K562 (cell line): ENCODE data around the gene FAM151A. TPM values are rescaled to one million over a fixed set of nuclear protein-coding genes. Genes with fewer than 3 reads are reported as not detected.

ENCODE experiments used
- ATAC-seq: fragments of 200-7000 bp; cut with Tn5 transposase; 3 replicates; pipeline ENCODE4 v1.9.1; 2020; ENCODE audit warnings: moderate library complexity
- BruUV-seq: library from RNA; stranded (reverse); fragments of 400-500 nt; replicated peaks from 2 replicates; lab custom pipeline; 2021; lab: Mats Ljungman, UMichigan
- CTCF ChIA-PET: fragments of 300-600 bp; formaldehyde crosslinking; extraction: SDS; loops from one replicate; lab custom pipeline; 2021; ENCODE audit warnings: low intra/inter-chr PET ratio; lab: Yijun Ruan, JAX
- POLR2A ChIA-PET: fragments of 300-600, 350-650 bp; sonication (Branson Sonifier 250); formaldehyde crosslinking; extraction: SDS; loops from one replicate; lab custom pipeline; 2021; ENCODE audit warnings: antibody characterized with exemption, inconsistent platforms; lab: Yijun Ruan, JAX
- DNase-seq, 4 experiments: peaks; one replicate each; pipeline versions ENCODE4 v3.0.0 to v3.0.0-alpha.2; 2011 to 2018; ENCODE audit warnings: low spot score in 3 of 4, mixed read lengths in 3 of 4; ENCODE audit errors: extremely low read depth in 1 of 4
- FAIRE-seq: peaks from 2 replicates; lab custom pipeline; 2011; peaks lifted over from hg19 to GRCh38; lab: Jason Lieb, UNC
- H2AFZ ChIP-seq: 2 replicates; pipeline ENCODE4 v1.6.0; 2011; ENCODE audit warnings: low read depth, low read length, control low read depth, inconsistent platforms
- H3K27ac ChIP-seq: fragments of 200-600 bp; 3 replicates; pipeline ENCODE4 v1.8.0; 2011; ENCODE audit warnings: low read depth, mild to moderate bottlenecking, control low read depth, inconsistent platforms, low read length, moderate library complexity, mixed read lengths; ENCODE audit errors: extremely low read depth
- H3K27me3 ChIP-seq, 2 experiments: fragments of 300-600 bp in 1 of 2; 2 replicates in 1 of 2; 3 replicates in 1 of 2; pipeline versions ENCODE4 v1.6.0 to v1.8.0; 2011; ENCODE audit warnings: inconsistent platforms in 2 of 2, low read length in 2 of 2, mild to moderate bottlenecking in 1 of 2, mixed read lengths in 1 of 2, moderate library complexity in 1 of 2; ENCODE audit not compliant: control insufficient read depth in 2 of 2, insufficient read depth in 2 of 2
- H3K36me3 ChIP-seq: fragments of 300-600 bp; 3 replicates; pipeline ENCODE4 v1.8.0; 2011; ENCODE audit warnings: mild to moderate bottlenecking, low read length, inconsistent platforms; ENCODE audit not compliant: control insufficient read depth, insufficient read depth
- H3K4me1 ChIP-seq, 2 experiments: fragments of 200-600 bp in 1 of 2; replicated peaks in 1 of 2; 2 replicates in 1 of 2; 3 replicates in 1 of 2; pipeline versions ENCODE4 v1.5.1 to v1.8.0; 2011; ENCODE audit warnings: inconsistent platforms in 2 of 2, low read length in 2 of 2, mild to moderate bottlenecking in 1 of 2, mixed read lengths in 1 of 2, moderate library complexity in 1 of 2; ENCODE audit not compliant: control insufficient read depth in 2 of 2, insufficient read depth in 2 of 2
- H3K4me2 ChIP-seq: 2 replicates; pipeline ENCODE4 v1.6.1; 2011; ENCODE audit warnings: low read length, control low read depth, inconsistent platforms, mixed read lengths; ENCODE audit not compliant: insufficient read depth
- H3K4me3 ChIP-seq: fragments of 200-600 bp; sonication (generic), shearing (Covaris generic); 2 replicates; pipeline ENCODE4 v1.5.1; 2016; ENCODE audit warnings: control low read depth, inconsistent platforms
- H3K79me2 ChIP-seq: fragments of 200-600 bp; 3 replicates; pipeline ENCODE4 v1.8.0; 2011; ENCODE audit warnings: low read length, inconsistent platforms; ENCODE audit not compliant: control insufficient read depth, insufficient read depth
- H3K9ac ChIP-seq, 2 experiments: 2 replicates each; pipeline versions ENCODE4 v1.6.0 to v1.6.1; 2011; ENCODE audit warnings: low read depth in 2 of 2, low read length in 2 of 2, control low read depth in 1 of 2, inconsistent platforms in 1 of 2, mild to moderate bottlenecking in 1 of 2, mixed read lengths in 1 of 2; ENCODE audit not compliant: insufficient read depth in 1 of 2
- H3K9me1 ChIP-seq: one replicate; pipeline ENCODE4 v1.6.0; 2011; ENCODE audit warnings: inconsistent platforms, mild to moderate bottlenecking, low read length, moderate library complexity; ENCODE audit not compliant: control insufficient read depth, insufficient read depth
- H3K9me3 ChIP-seq: replicated peaks from 2 replicates; pipeline ENCODE4 v1.5.1; 2011; ENCODE audit warnings: low read depth, low read length, inconsistent platforms; ENCODE audit not compliant: control insufficient read depth, insufficient read depth
- H4K20me1 ChIP-seq: replicated peaks from 2 replicates; pipeline ENCODE4 v1.6.1; 2011; ENCODE audit warnings: low read length, inconsistent platforms, mixed read lengths; ENCODE audit not compliant: control insufficient read depth, insufficient read depth
- EP300 ChIP-seq: IDR thresholded peaks from 2 replicates; pipeline ENCODE4 v1.6.1; 2012; ENCODE audit warnings: low read length, improper control_type of control experiment
- FOS ChIP-seq: IDR thresholded peaks from 3 replicates; pipeline ENCODE4 v1.6.1; 2011; ENCODE audit not compliant: insufficient read length; ENCODE audit errors: extremely low read depth
- NCOA4 ChIP-seq: fragments of 450-650 bp; IDR thresholded peaks from 2 replicates; pipeline ENCODE4 v1.6.1; 2018; ENCODE audit warnings: mild to moderate bottlenecking; ENCODE audit not compliant: partially characterized antibody
- TAL1 ChIP-seq: fragments of 450-650 bp; IDR thresholded peaks from 2 replicates; pipeline ENCODE4 v1.6.1; 2016; ENCODE audit warnings: mild to moderate bottlenecking
- WGBS: fragments of 100-300 bp; shearing (Covaris generic); methylation state at CpG from one replicate; pipeline ENCODE4 v1.1.6; 2016; ENCODE audit warnings: low coverage, mixed read lengths; ENCODE audit not compliant: insufficient coverage; ENCODE audit errors: missing lambda C conversion rate; 5-methylcytosine and 5-hydroxymethylcytosine counted together
- in situ Hi-C: fragments of 300-500 bp; cut with MboI; formaldehyde crosslinking; loops from 4 replicates; pipeline ENCODE4 v1.15.0; 2018; ENCODE audit warnings: inconsistent platforms, mixed read lengths
- intact Hi-C: fragments of 100-400 bp; cut with micrococcal nuclease; formaldehyde crosslinking; loops from 2 replicates; pipeline ENCODE4 v1.14.2; 2022
- polyA plus RNA-seq, 8 experiments: library from polyadenylated mRNA; depleted of rRNA in 4 of 8; stranded (reverse) in 5 of 8; unstranded in 3 of 8; fragments of >200 nt; fragmentation: Nextera tagmentation in 2 of 8; fragmentation: Illumina TruSeq in 1 of 8; extraction: Ambion mirVana in 2 of 8; extraction: Trizol in 1 of 8; gene quantifications; 2 replicates each; pipeline versions ENCODE4 v1.2.1 to v1.2.3, GENCODE V29; 2011 to 2014; ENCODE audit warnings: inconsistent platforms in 1 of 8, missing spikeins in 1 of 8
- total RNA-seq, 7 experiments: library from RNA; depleted of rRNA in 6 of 7; stranded (reverse); fragments of >200 nt in 6 of 7; fragmentation: Illumina TruSeq in 2 of 7; extraction: Trizol in 2 of 7; gene quantifications; 2 replicates each; pipeline versions ENCODE4 v1.2.1 to v1.2.3, GENCODE V29; 2011 to 2021; ENCODE audit warnings: low replicate concordance in 1 of 7
- TF ChIP-seq, protein P1 (sequence below): fragments of 200-800 bp; sonication (Bioruptor generic); IDR thresholded peaks from 2 replicates; pipeline ENCODE4 v1.6.1; 2017; ENCODE audit warnings: missing genetic modification characterization, missing compliant biosample characterization
- TF ChIP-seq, protein P2 (sequence below): fragments of 200-800 bp; sonication (Bioruptor generic); IDR thresholded peaks from 2 replicates; pipeline ENCODE4 v1.6.1; 2016; ENCODE audit warnings: missing genetic modification characterization, missing compliant biosample characterization
- TF ChIP-seq, protein P3 (sequence below): sonication (generic); formaldehyde crosslinking; IDR thresholded peaks from 2 replicates; pipeline ENCODE4 v1.5.0; 2020; ENCODE audit warnings: missing genetic modification reagents
- TF ChIP-seq, protein P4 (sequence below): fragments of 450-650 bp; formaldehyde crosslinking; IDR thresholded peaks from 2 replicates; pipeline ENCODE4 v1.4.0; 2020; ENCODE audit warnings: mild to moderate bottlenecking, moderate library complexity

Gene FAM151A
- total and polyA plus RNA-seq, 9 of the 15 experiments (the other 6 are each of a cell fraction or from before 2014, with no cell fraction given): not detected

DNA sequence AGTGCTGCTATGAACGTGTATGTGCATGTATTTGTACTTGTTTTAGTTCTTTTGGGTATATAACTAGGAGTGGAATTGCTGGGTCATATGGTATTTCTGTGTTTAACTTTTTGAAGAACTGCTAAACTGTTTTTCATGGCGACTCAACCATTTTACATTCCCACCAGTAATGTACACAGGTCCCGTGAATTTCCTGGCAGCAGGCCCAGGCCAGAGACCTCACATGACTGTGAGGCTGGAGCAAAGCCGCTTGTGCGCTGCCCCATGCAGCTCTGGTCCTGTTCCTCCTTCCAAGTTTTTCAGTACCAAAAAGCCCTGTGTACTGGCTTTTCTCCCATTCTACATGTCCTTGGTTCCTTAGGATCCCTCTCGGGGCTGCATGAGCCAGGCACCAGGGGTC, 45.7 kb downstream of the FAM151A start:
- ChIA-PET CTCF (no interaction called here), POLR2A (interaction anchor here (0.6 to 2.5 kb wide), 4 partner anchors 12 to 220 kb away, joined by 3 to 10 read pairs (median 6); no protein-coding TSS in a partner anchor)
- H3K36me3 ChIP-seq: no peaks in the 10 kb centered on the region
- peak overlapping the region; percentile 3; the same call in 1 of the 2 replicates for H2AFZ ChIP-seq
- H3K9me1 ChIP-seq: no peaks in the 10 kb centered on the region
- DNase-seq (peak in 1 of 4 experiments; percentile 70), FAIRE-seq (peak; percentile 37), ATAC-seq (0 out of 3 replicates have a peak, but pooled peaks have one; percentile 24)
- BruUV-seq: no TSS peak
- H3K79me2 ChIP-seq: no peaks in the 10 kb centered on the region
- no peak overlapping the region for H3K27ac ChIP-seq
- H3K4me2 ChIP-seq: no peak overlapping the region
- 2% methylated on average over 6 of the region's 6 CpGs for WGBS
- intact Hi-C loops (no loop called here), in situ Hi-C loops (no loop called here)
- H3K9ac ChIP-seq: peak overlapping the region in 1 of 2 experiments; percentile 46; a peak in 1 of 4 replicates
- no peaks in the 10 kb centered on the region for H3K9me3 ChIP-seq
- H3K27me3 ChIP-seq: peaks cover 2 to 38% of the 10 kb centered on the region in 2 experiments; a peak in 3 of 5 replicates
- peaks cover 8 to 12% of the 10 kb centered on the region in 2 experiments; a peak in 4 of 5 replicates for H3K4me1 ChIP-seq
- no peaks in the 10 kb centered on the region for H4K20me1 ChIP-seq
- H3K4me3 ChIP-seq: no peak overlapping the region
- TF ChIP-seq, protein P1, sequence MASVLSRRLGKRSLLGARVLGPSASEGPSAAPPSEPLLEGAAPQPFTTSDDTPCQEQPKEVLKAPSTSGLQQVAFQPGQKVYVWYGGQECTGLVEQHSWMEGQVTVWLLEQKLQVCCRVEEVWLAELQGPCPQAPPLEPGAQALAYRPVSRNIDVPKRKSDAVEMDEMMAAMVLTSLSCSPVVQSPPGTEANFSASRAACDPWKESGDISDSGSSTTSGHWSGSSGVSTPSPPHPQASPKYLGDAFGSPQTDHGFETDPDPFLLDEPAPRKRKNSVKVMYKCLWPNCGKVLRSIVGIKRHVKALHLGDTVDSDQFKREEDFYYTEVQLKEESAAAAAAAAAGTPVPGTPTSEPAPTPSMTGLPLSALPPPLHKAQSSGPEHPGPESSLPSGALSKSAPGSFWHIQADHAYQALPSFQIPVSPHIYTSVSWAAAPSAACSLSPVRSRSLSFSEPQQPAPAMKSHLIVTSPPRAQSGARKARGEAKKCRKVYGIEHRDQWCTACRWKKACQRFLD (CRISPR knock-in tag): peak; percentile 54; the same call in 1 of the 2 replicates
- TF ChIP-seq, protein P2, sequence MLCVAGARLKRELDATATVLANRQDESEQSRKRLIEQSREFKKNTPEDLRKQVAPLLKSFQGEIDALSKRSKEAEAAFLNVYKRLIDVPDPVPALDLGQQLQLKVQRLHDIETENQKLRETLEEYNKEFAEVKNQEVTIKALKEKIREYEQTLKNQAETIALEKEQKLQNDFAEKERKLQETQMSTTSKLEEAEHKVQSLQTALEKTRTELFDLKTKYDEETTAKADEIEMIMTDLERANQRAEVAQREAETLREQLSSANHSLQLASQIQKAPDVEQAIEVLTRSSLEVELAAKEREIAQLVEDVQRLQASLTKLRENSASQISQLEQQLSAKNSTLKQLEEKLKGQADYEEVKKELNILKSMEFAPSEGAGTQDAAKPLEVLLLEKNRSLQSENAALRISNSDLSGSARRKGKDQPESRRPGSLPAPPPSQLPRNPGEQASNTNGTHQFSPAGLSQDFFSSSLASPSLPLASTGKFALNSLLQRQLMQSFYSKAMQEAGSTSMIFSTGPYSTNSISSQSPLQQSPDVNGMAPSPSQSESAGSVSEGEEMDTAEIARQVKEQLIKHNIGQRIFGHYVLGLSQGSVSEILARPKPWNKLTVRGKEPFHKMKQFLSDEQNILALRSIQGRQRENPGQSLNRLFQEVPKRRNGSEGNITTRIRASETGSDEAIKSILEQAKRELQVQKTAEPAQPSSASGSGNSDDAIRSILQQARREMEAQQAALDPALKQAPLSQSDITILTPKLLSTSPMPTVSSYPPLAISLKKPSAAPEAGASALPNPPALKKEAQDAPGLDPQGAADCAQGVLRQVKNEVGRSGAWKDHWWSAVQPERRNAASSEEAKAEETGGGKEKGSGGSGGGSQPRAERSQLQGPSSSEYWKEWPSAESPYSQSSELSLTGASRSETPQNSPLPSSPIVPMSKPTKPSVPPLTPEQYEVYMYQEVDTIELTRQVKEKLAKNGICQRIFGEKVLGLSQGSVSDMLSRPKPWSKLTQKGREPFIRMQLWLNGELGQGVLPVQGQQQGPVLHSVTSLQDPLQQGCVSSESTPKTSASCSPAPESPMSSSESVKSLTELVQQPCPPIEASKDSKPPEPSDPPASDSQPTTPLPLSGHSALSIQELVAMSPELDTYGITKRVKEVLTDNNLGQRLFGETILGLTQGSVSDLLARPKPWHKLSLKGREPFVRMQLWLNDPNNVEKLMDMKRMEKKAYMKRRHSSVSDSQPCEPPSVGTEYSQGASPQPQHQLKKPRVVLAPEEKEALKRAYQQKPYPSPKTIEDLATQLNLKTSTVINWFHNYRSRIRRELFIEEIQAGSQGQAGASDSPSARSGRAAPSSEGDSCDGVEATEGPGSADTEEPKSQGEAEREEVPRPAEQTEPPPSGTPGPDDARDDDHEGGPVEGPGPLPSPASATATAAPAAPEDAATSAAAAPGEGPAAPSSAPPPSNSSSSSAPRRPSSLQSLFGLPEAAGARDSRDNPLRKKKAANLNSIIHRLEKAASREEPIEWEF (CRISPR knock-in tag): no peak
- TF ChIP-seq NCOA4 (no peak), FOS (no peak), EP300 (peak; percentile 16; the same call in 1 of the 2 replicates), TAL1 (no peak)
- TF ChIP-seq, protein P3, sequence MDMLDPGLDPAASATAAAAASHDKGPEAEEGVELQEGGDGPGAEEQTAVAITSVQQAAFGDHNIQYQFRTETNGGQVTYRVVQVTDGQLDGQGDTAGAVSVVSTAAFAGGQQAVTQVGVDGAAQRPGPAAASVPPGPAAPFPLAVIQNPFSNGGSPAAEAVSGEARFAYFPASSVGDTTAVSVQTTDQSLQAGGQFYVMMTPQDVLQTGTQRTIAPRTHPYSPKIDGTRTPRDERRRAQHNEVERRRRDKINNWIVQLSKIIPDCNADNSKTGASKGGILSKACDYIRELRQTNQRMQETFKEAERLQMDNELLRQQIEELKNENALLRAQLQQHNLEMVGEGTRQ (CRISPR knock-in tag): no peak
- TF ChIP-seq, protein P4, sequence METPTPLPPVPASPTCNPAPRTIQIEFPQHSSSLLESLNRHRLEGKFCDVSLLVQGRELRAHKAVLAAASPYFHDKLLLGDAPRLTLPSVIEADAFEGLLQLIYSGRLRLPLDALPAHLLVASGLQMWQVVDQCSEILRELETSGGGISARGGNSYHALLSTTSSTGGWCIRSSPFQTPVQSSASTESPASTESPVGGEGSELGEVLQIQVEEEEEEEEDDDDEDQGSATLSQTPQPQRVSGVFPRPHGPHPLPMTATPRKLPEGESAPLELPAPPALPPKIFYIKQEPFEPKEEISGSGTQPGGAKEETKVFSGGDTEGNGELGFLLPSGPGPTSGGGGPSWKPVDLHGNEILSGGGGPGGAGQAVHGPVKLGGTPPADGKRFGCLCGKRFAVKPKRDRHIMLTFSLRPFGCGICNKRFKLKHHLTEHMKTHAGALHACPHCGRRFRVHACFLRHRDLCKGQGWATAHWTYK: no peak
